Breast epithelium (tissue), 4 donors: Measurements from ENCODE around the gene ZNF548. TPM values are rescaled to one million over a fixed set of nuclear protein-coding genes. Genes with fewer than 3 reads are reported as not detected.

Source experiments
- DNase-seq, 2 donors: peaks; one replicate each; pipeline ENCODE4 v3.0.0-alpha.2; 2019; ENCODE audit warnings: low spot score in 2 of 2
- H3K27ac ChIP-seq, 2 donors: fragments of 200-600 bp; sonication (generic) in 1 of 2; one replicate each; pipeline ENCODE4 v1.5.1; 2016 to 2019; ENCODE audit warnings: mild to moderate bottlenecking in 1 of 2
- H3K27me3 ChIP-seq, 2 donors: fragments of 200-600 bp; sonication (generic) in 1 of 2; one replicate each; pipeline versions ENCODE4 v1.5.1 to v1.6.0; 2017 to 2019; ENCODE audit warnings: control low read depth in 1 of 2, mild to moderate bottlenecking in 1 of 2
- H3K36me3 ChIP-seq: fragments of 200-600 bp; one replicate; pipeline ENCODE4 v1.5.1; 2019
- H3K4me1 ChIP-seq, 2 donors: fragments of 200-600 bp; sonication (generic); one replicate each; pipeline ENCODE4 v1.5.1; 2016 to 2019; ENCODE audit warnings: control low read depth in 1 of 2
- H3K4me3 ChIP-seq, 3 donors: fragments of 200-600 bp; sonication (generic); 1 replicate in 2 of 3; 2 replicates in 1 of 3; pipeline ENCODE4 v1.5.1; 2016 to 2019; ENCODE audit warnings: mild to moderate bottlenecking in 3 of 3, moderate library complexity in 2 of 3
- H3K9me3 ChIP-seq, 2 donors: fragments of 200-600 bp; sonication (generic) in 1 of 2; one replicate each; pipeline ENCODE4 v1.5.1; 2016 to 2019; ENCODE audit warnings: control low read depth in 1 of 2
- CTCF ChIP-seq, 3 donors: fragments of 450-650 bp; IDR thresholded peaks; one replicate each; pipeline ENCODE4 v1.5.1; 2016 to 2017; ENCODE audit warnings: antibody characterized with exemption in 3 of 3, mild to moderate bottlenecking in 3 of 3, moderate library complexity in 3 of 3
- POLR2A ChIP-seq: fragments of 450-650 bp; IDR thresholded peaks from one replicate; pipeline ENCODE4 v1.6.1; 2016; ENCODE audit warnings: antibody characterized with exemption, mild to moderate bottlenecking, moderate library complexity
- POLR2AphosphoS5 ChIP-seq, 3 donors: sonication (generic); formaldehyde crosslinking; IDR thresholded peaks; one replicate each; pipeline ENCODE4 v1.6.1; 2017; ENCODE audit warnings: antibody characterized with exemption in 3 of 3
- intact Hi-C: fragments of 100-400 bp; cut with DNase I; formaldehyde crosslinking; loops from one replicate; pipeline ENCODE4 v1.15.1; 2023; ENCODE audit warnings: low total_unique reads
- total RNA-seq, 3 donors: library from RNA; depleted of rRNA; stranded (reverse); fragments of >200 nt; gene quantifications; one replicate each; pipeline ENCODE4 v1.1.0, GENCODE V29; 2016

Gene ZNF548
- total RNA-seq, 3 donors from 2014 or later: 23.6 to 34.5 (median 31.8) TPM

DNA sequence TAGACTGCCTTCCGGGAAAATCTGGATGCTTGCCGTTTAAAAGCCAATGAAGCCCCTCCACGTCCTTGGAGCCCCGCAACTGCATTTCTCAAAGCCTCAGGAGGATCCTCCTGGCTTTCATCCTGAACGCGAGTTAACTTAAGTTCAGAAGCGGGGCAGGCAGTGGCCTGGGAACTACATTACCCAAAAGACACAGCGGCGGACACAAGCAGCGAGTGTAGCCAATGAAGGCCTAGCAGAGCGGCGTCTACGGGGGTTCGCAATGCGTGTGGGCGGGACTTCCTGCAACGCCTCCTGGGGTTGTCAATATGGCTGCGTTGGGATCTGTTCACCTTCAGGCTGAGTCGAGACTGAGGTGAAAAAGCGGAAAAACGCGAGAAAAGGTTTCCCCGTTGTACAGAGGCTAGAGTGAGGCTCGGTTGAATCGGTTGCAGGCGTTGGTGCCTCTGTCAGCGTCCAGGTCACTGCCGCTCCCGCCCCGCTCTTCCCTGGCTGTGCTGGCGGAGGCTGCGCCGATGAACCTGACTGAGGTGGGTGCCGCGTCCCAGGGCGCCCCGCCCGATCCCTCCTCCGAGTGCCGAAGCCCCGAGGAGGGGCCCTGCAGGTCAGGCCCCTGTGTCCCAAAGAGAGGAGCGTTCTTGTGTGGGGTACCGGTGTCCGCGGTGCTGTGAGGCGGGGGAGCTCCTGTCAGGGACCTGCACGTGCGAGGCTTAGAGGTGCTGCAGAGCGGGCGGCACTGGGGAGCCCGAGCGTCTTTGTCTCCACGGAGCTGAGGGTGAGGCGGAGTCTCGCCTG is 21.4 kb downstream of the ZNF548 start, which contains the start of gene ZNF17:
Gene ZNF17, plus strand, starts transcription at position 285 of the 795 bp plus-strand sequence. CDS start 2,455 bp downstream, outside the sequence.
- H3K4me1 ChIP-seq: peaks cover 4 to 5% of the 10 kb centered on the region in 2 donors
- peaks cover 0 to 24% of the 10 kb centered on the region in 2 donors for H3K9me3 ChIP-seq
- DNase-seq: peak; percentile 91 to 92
- H3K27me3 ChIP-seq: no peaks in the 10 kb centered on the region
- TF ChIP-seq POLR2A (no peak), POLR2AphosphoS5 (IDR thresholded peaks at IDR 0.05) (peak; percentile 21 to 43 (median 25))
- peak within 1 kb of the TSS; percentile 73 to 76 for H3K27ac ChIP-seq
- peak within 1 kb of the TSS; percentile 90 to 99 (median 93) for H3K4me3 ChIP-seq
- intact Hi-C loops: no loop called here
- H3K36me3 ChIP-seq: peaks cover 5% of the 10 kb centered on the region

DNA sequence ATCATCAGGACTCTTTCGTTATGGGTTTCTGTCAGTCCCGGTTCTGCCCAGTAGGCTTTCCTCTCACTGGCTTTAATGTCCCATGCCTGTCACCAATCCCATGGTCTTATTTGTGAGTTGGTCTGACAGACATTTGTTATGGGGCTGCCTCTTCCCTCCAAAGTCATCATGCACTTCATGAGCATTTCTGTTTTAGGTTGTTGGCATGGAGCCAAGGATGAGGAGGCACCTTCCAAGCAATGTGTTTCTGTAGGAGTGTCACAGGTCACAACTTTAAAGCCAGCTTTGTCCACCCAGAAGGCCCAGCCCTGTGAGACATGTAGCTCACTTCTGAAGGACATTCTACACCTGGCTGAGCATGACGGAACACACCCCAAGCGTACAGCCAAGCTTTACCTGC is 29.8 kb downstream of the ZNF548 start:
- no peak overlapping the region for H3K27ac ChIP-seq
- TF ChIP-seq POLR2A (no peak), CTCF (IDR thresholded peaks at IDR 0.05) (no peak), POLR2AphosphoS5 (IDR thresholded peaks at IDR 0.05) (no peak)
- intact Hi-C loops: no loop called here
- H3K4me1 ChIP-seq: no peaks in the 10 kb centered on the region
- no peak overlapping the region for H3K4me3 ChIP-seq
- no peak for DNase-seq
- peaks cover 26% of the 10 kb centered on the region for H3K36me3 ChIP-seq
- no peaks in the 10 kb centered on the region for H3K27me3 ChIP-seq
- peaks cover 73 to 88% of the 10 kb centered on the region in 2 donors for H3K9me3 ChIP-seq

- no peaks in the 10 kb centered on the region for H3K27me3 ChIP-seq
- no peaks in the 10 kb centered on the region for H3K4me1 ChIP-seq
- intact Hi-C loops: no loop called here
- peaks cover 85 to 86% of the 10 kb centered on the region in 2 donors for H3K9me3 ChIP-seq
- TF ChIP-seq POLR2A: no peak
- no peak for TF ChIP-seq CTCF (IDR thresholded peaks at IDR 0.05)
- no peak for TF ChIP-seq POLR2AphosphoS5 (IDR thresholded peaks at IDR 0.05)
- no peak for DNase-seq
- H3K27ac ChIP-seq: no peak overlapping the region
- peaks cover 26% of the 10 kb centered on the region for H3K36me3 ChIP-seq
- no peak overlapping the region for H3K4me3 ChIP-seq
Observed at GRCh38 chr19:57421037-57421436, 31.4 kb downstream of the ZNF548 start.

- Histone ChIP-seq H3K4me3 (peak overlapping the region; percentile 68 to 85 (median 81)), H3K36me3 (no peaks in the 10 kb centered on the region), H3K9me3 (peaks cover 0 to 8% of the 10 kb centered on the region in 2 donors), H3K27ac (peak overlapping the region in 1 of 2 donors; percentile 75), H3K27me3 (no peaks in the 10 kb centered on the region), H3K4me1 (peaks cover 0 to 10% of the 10 kb centered on the region in 2 donors)
- DNase-seq: no peak
- intact Hi-C loops: no loop called here
- TF ChIP-seq POLR2AphosphoS5 (IDR thresholded peaks at IDR 0.05): no peak
- no peak for TF ChIP-seq CTCF (IDR thresholded peaks at IDR 0.05)
- TF ChIP-seq POLR2A: no peak
Observed at GRCh38 chr19:57434386-57435061, 44.9 kb downstream of the ZNF548 start.

GRCh38 chr19:57435062-57435978 is 45.7 kb downstream of the ZNF548 start, which contains the start of gene ZNF749:
Gene ZNF749, plus strand, starts transcription at chr19:57435325. Its CDS starts 254 bp downstream, at chr19:57435579.
- Histone ChIP-seq H3K27me3 (no peaks in the 10 kb centered on the region), H3K9me3 (peaks cover 3 to 16% of the 10 kb centered on the region in 2 donors), H3K27ac (peak within 1 kb of the TSS; percentile 75 to 78), H3K36me3 (no peaks in the 10 kb centered on the region), H3K4me1 (peaks cover 0 to 10% of the 10 kb centered on the region in 2 donors), H3K4me3 (peak within 1 kb of the TSS; percentile 68 to 85 (median 81))
- TF ChIP-seq POLR2AphosphoS5 (IDR thresholded peaks at IDR 0.05): peak; percentile 42 to 72 (median 70)
- no peak for TF ChIP-seq POLR2A
- intact Hi-C loops: no loop called here
- DNase-seq: peak; percentile 97 to 99
